Fibroblast of mammary gland (primary cell): ENCODE results near the gene PLXND1.

ENCODE experiments used
- DNase-seq: peaks from one replicate; pipeline ENCODE4 v3.0.0-alpha.2; 2010; ENCODE audit warnings: low read depth
- H3K4me3 ChIP-seq: 2 replicates; pipeline ENCODE4 v1.5.1; 2011; ENCODE audit warnings: low read depth, mild to moderate bottlenecking, low read length, moderate library complexity; ENCODE audit not compliant: control insufficient read depth
- TF ChIP-seq, protein P1 (sequence below): conservative IDR thresholded peaks from 2 replicates; pipeline ENCODE4 v1.5.1; 2011; ENCODE audit warnings: low read depth, low read length, inconsistent platforms; ENCODE audit not compliant: control insufficient read depth, insufficient read depth

PLXND1 gene

DNA sequence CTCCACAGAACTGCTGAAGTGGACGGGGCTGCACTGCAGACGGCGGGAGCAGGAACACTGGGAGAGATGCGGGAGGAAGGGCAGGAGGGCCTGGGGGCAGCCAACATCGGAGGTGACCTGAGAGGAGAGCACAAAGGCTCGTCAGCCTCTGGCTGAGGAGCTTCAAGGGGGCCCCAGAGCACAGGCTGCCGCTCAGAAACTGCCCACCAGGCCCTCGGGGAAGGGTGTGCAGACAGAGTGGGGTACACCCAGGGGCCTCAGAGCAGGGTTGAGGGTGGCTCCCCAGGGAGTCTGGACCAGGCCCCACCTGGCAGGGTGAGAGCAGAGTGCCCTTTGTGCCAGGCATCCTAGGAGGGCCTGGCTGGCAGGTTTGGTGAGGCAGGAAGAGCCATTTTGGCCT, 92.8 kb downstream of the PLXND1 start:
- H3K4me3 ChIP-seq: no peak overlapping the region
- TF ChIP-seq, protein P1, sequence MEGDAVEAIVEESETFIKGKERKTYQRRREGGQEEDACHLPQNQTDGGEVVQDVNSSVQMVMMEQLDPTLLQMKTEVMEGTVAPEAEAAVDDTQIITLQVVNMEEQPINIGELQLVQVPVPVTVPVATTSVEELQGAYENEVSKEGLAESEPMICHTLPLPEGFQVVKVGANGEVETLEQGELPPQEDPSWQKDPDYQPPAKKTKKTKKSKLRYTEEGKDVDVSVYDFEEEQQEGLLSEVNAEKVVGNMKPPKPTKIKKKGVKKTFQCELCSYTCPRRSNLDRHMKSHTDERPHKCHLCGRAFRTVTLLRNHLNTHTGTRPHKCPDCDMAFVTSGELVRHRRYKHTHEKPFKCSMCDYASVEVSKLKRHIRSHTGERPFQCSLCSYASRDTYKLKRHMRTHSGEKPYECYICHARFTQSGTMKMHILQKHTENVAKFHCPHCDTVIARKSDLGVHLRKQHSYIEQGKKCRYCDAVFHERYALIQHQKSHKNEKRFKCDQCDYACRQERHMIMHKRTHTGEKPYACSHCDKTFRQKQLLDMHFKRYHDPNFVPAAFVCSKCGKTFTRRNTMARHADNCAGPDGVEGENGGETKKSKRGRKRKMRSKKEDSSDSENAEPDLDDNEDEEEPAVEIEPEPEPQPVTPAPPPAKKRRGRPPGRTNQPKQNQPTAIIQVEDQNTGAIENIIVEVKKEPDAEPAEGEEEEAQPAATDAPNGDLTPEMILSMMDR: no peak
- no peak for DNase-seq

DNA sequence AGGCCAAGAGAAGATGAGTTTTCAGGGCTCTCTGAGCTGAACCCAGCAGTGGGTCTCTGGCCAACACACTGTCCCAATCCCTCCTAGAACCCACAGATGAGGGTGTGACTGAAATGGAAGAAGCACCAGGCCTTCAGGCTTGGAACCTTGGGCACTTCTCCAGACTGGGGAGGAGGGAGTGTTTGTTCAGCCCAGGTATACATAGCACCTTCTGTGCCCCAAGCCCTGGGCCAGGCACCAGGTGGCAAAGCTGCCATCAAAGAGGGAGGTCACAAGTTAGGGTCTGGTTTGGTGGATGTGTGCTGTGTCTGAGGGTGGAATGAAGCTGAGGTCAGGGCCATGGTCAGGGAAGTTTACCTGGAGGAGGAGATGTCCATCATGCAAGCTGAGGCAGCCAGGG, 93.9 kb downstream of the PLXND1 start:
- no peak for DNase-seq
- TF ChIP-seq, protein P1: no peak
- H3K4me3 ChIP-seq: no peak overlapping the region

DNA sequence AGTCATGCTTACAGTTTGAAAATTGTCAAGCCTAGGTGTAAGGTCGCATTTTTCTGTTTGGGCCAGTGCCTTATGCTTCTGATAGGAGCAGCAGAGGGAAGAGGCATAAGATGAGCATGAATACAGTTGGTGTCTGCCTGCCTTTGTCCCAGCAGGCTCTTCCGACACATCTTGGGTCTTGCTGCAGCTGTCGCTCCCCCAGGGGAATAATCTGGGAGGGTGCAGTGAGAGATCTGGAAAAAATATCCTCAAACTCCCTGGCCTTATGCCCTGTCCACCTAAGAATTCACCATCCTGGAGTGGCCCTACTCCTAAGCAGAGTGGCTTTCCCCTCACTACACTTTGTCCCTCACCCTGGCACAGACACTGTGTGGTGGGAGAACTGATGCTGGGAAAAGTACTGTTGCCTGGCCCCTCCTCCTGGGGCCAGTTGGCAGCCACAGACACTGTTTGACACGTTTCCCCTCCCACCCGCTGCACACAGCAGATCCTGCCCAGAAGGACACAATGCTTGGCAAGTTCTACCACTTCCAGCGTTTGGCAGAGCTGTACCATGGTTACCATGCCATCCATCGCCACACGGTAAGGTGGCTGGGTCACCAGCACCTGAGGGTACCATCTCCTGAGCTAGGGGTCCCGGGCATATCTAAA, 99.2 kb downstream of the PLXND1 start:
- DNase-seq: no peak
- H3K4me3 ChIP-seq: no peak overlapping the region
- TF ChIP-seq, protein P1: no peak

DNA sequence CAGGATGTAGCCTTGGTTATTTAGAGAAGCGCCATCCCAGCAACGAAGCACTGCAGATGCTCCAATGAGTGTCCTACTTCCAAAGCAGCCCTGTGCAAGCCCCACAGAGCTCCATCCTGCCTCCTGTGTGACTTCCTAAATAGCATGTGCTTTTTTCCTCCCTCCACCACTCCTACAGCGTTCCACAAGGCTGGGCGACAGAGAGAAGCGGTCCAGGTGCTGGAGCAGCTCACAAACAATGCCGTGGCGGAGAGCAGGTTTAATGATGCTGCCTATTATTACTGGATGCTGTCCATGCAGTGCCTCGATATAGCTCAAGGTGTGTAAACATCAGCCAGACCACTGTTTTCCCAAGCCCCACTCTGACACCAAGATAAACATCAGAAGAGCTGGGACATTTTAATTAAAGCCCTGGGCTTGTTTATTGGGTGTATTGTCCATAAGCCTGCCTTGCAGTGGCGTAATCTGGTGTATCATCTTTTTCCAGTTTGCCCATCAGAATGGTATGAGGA, 100.2 kb downstream of the PLXND1 start:
- H3K4me3 ChIP-seq: no peak overlapping the region
- no peak for DNase-seq

DNA sequence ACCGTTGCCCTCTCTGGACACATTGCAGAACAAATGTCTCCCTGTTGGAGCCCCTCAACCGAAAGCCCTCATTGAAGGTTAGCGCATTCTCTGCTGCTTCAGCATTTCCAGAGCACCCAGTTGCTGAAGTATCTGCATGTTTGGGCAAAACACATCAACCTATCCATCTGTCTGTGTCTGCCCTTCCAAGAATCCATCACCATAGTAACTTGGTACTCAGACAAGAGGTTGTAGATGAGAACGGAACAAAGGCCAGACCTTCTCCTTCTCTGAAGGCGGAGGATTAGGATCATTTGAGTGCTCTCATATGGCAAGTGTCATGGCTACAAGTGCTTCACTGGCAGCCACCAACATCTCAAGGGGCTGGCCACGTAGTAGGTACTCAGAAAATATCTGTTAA, 101.1 kb downstream of the PLXND1 start:
- TF ChIP-seq, protein P1: no peak
- DNase-seq: no peak

More for the DNA sequence above, 100.2 kb downstream of the PLXND1 start:
- TF ChIP-seq, protein P1: no peak

More for the DNA sequence above, 101.1 kb downstream of the PLXND1 start:
- no peak overlapping the region for H3K4me3 ChIP-seq
